Gastrocnemius medialis (tissue), 4 donors: ENCODE measurements around the gene TUBGCP3. TPM values are rescaled to one million over a fixed set of nuclear protein-coding genes. Genes with fewer than 3 reads are reported as not detected.

ENCODE experiments used
- ATAC-seq, 2 donors: fragments of 150-250 bp; one replicate each; pipeline ENCODE4 v1.9.1; 2016
- DNase-seq, 2 donors: peaks; one replicate each; pipeline ENCODE4 v3.0.0-alpha.2; 2019
- H3K27ac ChIP-seq, 4 donors: fragments of 200-600 bp; sonication (generic); 1 replicate in 1 of 4; 2 replicates in 3 of 4; pipeline ENCODE4 v1.5.1; 2016 to 2018; ENCODE audit warnings: mild to moderate bottlenecking in 2 of 4, moderate library complexity in 1 of 4
- H3K27me3 ChIP-seq, 3 donors: fragments of 200-600 bp; sonication (generic) in 2 of 3; 1 replicate in 1 of 3; 2 replicates in 2 of 3; pipeline versions ENCODE4 v1.5.1 to v1.6.0; 2016 to 2019; ENCODE audit warnings: mild to moderate bottlenecking in 1 of 3, moderate library complexity in 1 of 3
- H3K36me3 ChIP-seq, 2 donors: fragments of 200-600 bp; sonication (generic) in 1 of 2; one replicate each; pipeline ENCODE4 v1.5.1; 2017 to 2018
- H3K4me1 ChIP-seq, 2 donors: fragments of 200-600 bp; sonication (generic) in 1 of 2; one replicate each; pipeline ENCODE4 v1.5.1; 2016 to 2017; ENCODE audit warnings: mild to moderate bottlenecking in 2 of 2
- H3K4me3 ChIP-seq, 4 donors: fragments of 200-600 bp; sonication (generic) in 3 of 4; 1 replicate in 1 of 4; 2 replicates in 3 of 4; pipeline ENCODE4 v1.5.1; 2016 to 2019; ENCODE audit warnings: mild to moderate bottlenecking in 2 of 4
- H3K9me3 ChIP-seq, 3 donors: fragments of 200-600 bp; sonication (generic) in 2 of 3; 1 replicate in 1 of 3; 2 replicates in 2 of 3; pipeline ENCODE4 v1.5.1; 2016 to 2019
- POLR2A ChIP-seq, 2 donors: fragments of 450-650 bp; IDR thresholded peaks; one replicate each; pipeline ENCODE4 v1.6.1; 2017; ENCODE audit warnings: antibody characterized with exemption in 2 of 2, mild to moderate bottlenecking in 2 of 2, moderate library complexity in 2 of 2
- in situ Hi-C, 4 donors: fragments of 200-750 bp; cut with MboI; loops; one replicate each; pipeline versions ENCODE4 v1.15.0 to v1.8.0; 2017; ENCODE audit warnings: low sequenced_read_pairs in 4 of 4
- intact Hi-C: fragments of 100-400 bp; cut with DNase I; formaldehyde crosslinking; loops from one replicate; pipeline ENCODE4 v1.15.1; 2023; ENCODE audit warnings: low total_unique reads
- total RNA-seq, 4 donors: library from RNA; depleted of rRNA; stranded (reverse); fragments of >200 nt; gene quantifications; one replicate each; pipeline versions ENCODE4 v1.1.0 to v1.2.3, GENCODE V29; 2016
- TF ChIP-seq, protein P1 (sequence below), 5 experiments: fragments of 450-650 bp in 3 of 5; fragments of 200-600 bp in 2 of 5; sonication (generic) in 2 of 5; IDR thresholded peaks in 4 of 5; conservative IDR thresholded peaks in 1 of 5; 1 replicate in 4 of 5; 2 replicates in 1 of 5; pipeline ENCODE4 v1.5.1; 2016 to 2019; ENCODE audit warnings: antibody characterized with exemption in 5 of 5, mild to moderate bottlenecking in 3 of 5, moderate library complexity in 3 of 5

Gene TUBGCP3
- total RNA-seq, 4 donors from 2014 or later, result 10.0 to 14.3 (median 11.0) TPM

- no peak overlapping the region for H3K4me3 ChIP-seq
- H3K9me3 ChIP-seq, result peaks cover 0 to 4% (median 0%) of the 10 kb centered on the region in 3 donors
- no peak for ATAC-seq
- no peaks in the 10 kb centered on the region for H3K36me3 ChIP-seq
- intact Hi-C loops, result loop anchor here (10.0 kb wide), 1 partner anchor 969 kb away; no protein-coding TSS in a partner anchor
- no peak overlapping the region for H3K27ac ChIP-seq
- DNase-seq, result no peak
- no peaks in the 10 kb centered on the region for H3K4me1 ChIP-seq
- TF ChIP-seq, protein P1, sequence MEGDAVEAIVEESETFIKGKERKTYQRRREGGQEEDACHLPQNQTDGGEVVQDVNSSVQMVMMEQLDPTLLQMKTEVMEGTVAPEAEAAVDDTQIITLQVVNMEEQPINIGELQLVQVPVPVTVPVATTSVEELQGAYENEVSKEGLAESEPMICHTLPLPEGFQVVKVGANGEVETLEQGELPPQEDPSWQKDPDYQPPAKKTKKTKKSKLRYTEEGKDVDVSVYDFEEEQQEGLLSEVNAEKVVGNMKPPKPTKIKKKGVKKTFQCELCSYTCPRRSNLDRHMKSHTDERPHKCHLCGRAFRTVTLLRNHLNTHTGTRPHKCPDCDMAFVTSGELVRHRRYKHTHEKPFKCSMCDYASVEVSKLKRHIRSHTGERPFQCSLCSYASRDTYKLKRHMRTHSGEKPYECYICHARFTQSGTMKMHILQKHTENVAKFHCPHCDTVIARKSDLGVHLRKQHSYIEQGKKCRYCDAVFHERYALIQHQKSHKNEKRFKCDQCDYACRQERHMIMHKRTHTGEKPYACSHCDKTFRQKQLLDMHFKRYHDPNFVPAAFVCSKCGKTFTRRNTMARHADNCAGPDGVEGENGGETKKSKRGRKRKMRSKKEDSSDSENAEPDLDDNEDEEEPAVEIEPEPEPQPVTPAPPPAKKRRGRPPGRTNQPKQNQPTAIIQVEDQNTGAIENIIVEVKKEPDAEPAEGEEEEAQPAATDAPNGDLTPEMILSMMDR (IDR thresholded peaks at IDR 0.05 in 4 of 5, conservative IDR thresholded peaks at IDR 0.05 in 1 of 5), result no peak
- TF ChIP-seq POLR2A (IDR thresholded peaks at IDR 0.05), result no peak
- peaks cover 13 to 29% (median 18%) of the 10 kb centered on the region in 3 donors for H3K27me3 ChIP-seq
- in situ Hi-C loops, result loop anchor here in 2 of 4 donors (10.0 to 25.0 kb wide), 2 partner anchors 969 to 981 kb away; no protein-coding TSS in a partner anchor
Measured at GRCh38 chr13:112443191-112443994, 144.6 kb downstream of the TUBGCP3 start.

DNA sequence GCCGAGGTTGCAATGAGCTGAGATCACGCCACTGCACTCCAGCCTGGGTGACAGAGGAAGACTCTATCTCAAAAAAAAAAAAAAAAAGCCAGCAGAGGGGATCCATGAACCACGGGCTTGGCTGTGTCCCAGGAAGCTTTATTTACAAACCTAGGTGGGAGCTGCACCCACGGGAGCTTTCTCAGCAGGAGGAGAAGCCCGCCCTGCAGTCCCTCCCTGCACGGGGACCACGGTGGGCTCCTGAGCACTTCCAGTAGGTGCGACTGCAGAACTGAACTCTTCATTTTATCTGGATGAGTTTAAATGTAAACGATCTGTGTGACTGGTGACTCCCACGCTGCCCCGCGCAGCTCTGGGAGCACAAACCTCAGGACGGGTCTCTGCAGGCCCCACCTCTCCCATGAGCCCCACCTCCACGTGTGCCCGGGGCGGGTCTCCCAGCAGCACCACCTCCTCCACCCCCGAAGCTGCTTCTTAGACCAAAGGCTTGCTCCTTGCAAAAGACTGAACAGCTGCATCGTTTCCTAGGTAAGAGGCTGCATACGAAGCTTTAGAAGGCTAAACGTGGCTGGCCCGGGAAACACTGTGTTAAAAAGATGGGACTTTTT lies 145.4 kb downstream of the TUBGCP3 start:
- no peak for TF ChIP-seq POLR2A (IDR thresholded peaks at IDR 0.05)
- TF ChIP-seq, protein P1 (IDR thresholded peaks at IDR 0.05 in 4 of 5, conservative IDR thresholded peaks at IDR 0.05 in 1 of 5), result no peak
- H3K27me3 ChIP-seq, result peaks cover 13 to 29% (median 18%) of the 10 kb centered on the region in 3 donors
- no peaks in the 10 kb centered on the region for H3K4me1 ChIP-seq
- no peak for ATAC-seq
- H3K4me3 ChIP-seq, result no peak overlapping the region
- no peak for DNase-seq
- intact Hi-C loops (loop anchor here (10.0 kb wide), 1 partner anchor 968 kb away; no protein-coding TSS in a partner anchor), in situ Hi-C loops (loop anchor here in 2 of 4 donors (10.0 to 25.0 kb wide), 2 partner anchors 968 to 980 kb away; no protein-coding TSS in a partner anchor)
- no peak overlapping the region for H3K27ac ChIP-seq
- no peaks in the 10 kb centered on the region for H3K36me3 ChIP-seq
- peaks cover 0 to 4% (median 0%) of the 10 kb centered on the region in 3 donors for H3K9me3 ChIP-seq

DNA sequence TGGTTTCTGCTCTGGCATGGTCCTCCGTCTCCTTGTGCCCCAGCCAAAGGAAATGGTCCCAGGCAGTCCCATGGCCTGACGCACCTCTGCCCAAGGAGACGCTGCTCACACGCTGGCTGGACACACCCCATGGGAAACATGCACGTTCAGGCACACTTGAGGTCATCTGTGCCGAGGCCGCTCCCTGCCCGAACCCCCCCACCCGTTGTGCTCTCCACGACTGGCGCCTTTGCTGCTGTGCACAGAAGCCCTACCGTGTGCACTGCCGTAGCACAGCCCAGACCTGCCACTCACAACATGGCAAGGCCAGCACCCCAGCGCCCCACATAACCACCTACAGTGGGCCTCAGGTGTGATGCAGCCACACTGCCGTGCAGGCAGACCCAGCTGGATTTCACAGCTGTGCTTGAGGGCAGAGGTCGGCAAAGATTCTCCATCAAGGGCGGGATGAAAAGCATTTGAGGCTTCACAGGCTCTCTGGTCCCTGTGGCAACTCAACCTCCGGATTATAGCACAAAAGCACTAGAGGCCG lies 146.1 kb downstream of the TUBGCP3 start:
- ATAC-seq (no peak), DNase-seq (no peak)
- H3K27me3 ChIP-seq, result peaks cover 13 to 26% (median 18%) of the 10 kb centered on the region in 3 donors
- intact Hi-C loops, result loop anchor here (10.0 kb wide), 1 partner anchor 967 kb away; no protein-coding TSS in a partner anchor
- no peak for TF ChIP-seq POLR2A (IDR thresholded peaks at IDR 0.05)
- TF ChIP-seq, protein P1 (IDR thresholded peaks at IDR 0.05 in 4 of 5, conservative IDR thresholded peaks at IDR 0.05 in 1 of 5), result no peak
- in situ Hi-C loops, result loop anchor here in 2 of 4 donors (10.0 to 25.0 kb wide), 2 partner anchors 967 to 980 kb away; no protein-coding TSS in a partner anchor
- no peak overlapping the region for H3K27ac ChIP-seq
- H3K4me1 ChIP-seq, result no peaks in the 10 kb centered on the region
- peaks cover 0 to 4% (median 0%) of the 10 kb centered on the region in 3 donors for H3K9me3 ChIP-seq
- no peaks in the 10 kb centered on the region for H3K36me3 ChIP-seq
- no peak overlapping the region for H3K4me3 ChIP-seq

GRCh38 chr13:112441226-112441625 lies 146.7 kb downstream of the TUBGCP3 start:
- TF ChIP-seq, protein P1 (IDR thresholded peaks at IDR 0.05 in 4 of 5, conservative IDR thresholded peaks at IDR 0.05 in 1 of 5), result no peak
- TF ChIP-seq POLR2A (IDR thresholded peaks at IDR 0.05), result no peak
- Histone ChIP-seq H3K36me3 (no peaks in the 10 kb centered on the region), H3K4me3 (no peak overlapping the region), H3K9me3 (peaks cover 0 to 4% (median 0%) of the 10 kb centered on the region in 3 donors), H3K27ac (no peak overlapping the region), H3K4me1 (no peaks in the 10 kb centered on the region), H3K27me3 (peaks cover 13 to 25% (median 18%) of the 10 kb centered on the region in 3 donors)
- ATAC-seq, result no peak
- in situ Hi-C loops (loop anchor here in 2 of 4 donors (10.0 to 25.0 kb wide), 2 partner anchors 966 to 979 kb away; no protein-coding TSS in a partner anchor), intact Hi-C loops (loop anchor here (10.0 kb wide), 1 partner anchor 966 kb away; no protein-coding TSS in a partner anchor)
- no peak for DNase-seq
